GM12873 (cell line): ENCODE results near the gene MAD2L1.

Experiments
- CTCF ChIP-seq: IDR thresholded peaks from 2 replicates; pipeline ENCODE4 v1.5.1; 2012; ENCODE audit warnings: low read depth, mild to moderate bottlenecking, moderate library complexity, low read length, control low read depth; ENCODE audit not compliant: insufficient read depth; ENCODE audit errors: missing control alignments

MAD2L1 gene

GRCh38 chr4:120043828-120044227, 22.8 kb downstream of the MAD2L1 start:
- TF ChIP-seq CTCF: no peak

- TF ChIP-seq CTCF: no peak
These were observed 29.2 kb downstream of the MAD2L1 start for GRCh38 chr4:120037411-120037810.

- TF ChIP-seq CTCF: no peak
These were observed 31.7 kb downstream of the MAD2L1 start for GRCh38 chr4:120034913-120035312.

- TF ChIP-seq CTCF: no peak
These were observed 39.8 kb downstream of the MAD2L1 start for GRCh38 chr4:120026853-120027252.

- TF ChIP-seq CTCF: no peak
These were observed 41.1 kb downstream of the MAD2L1 start for GRCh38 chr4:120025516-120025915.

- no peak for TF ChIP-seq CTCF
These were observed 47.9 kb downstream of the MAD2L1 start for GRCh38 chr4:120018786-120019185.

GRCh38 chr4:120017939-120018692, 48.5 kb downstream of the MAD2L1 start:
- TF ChIP-seq CTCF: no peak

GRCh38 chr4:120011725-120012124, 54.9 kb downstream of the MAD2L1 start:
- no peak for TF ChIP-seq CTCF
